Pancreas (tissue), 10 donors: ENCODE measurements around the gene METTL16. TPM values are rescaled to one million over a fixed set of nuclear protein-coding genes. Genes with fewer than 3 reads are reported as not detected.

ENCODE experiments used
- ATAC-seq, 4 donors: fragments of 200-7000 bp; cut with Tn5 transposase; one replicate each; pipeline versions ENCODE4 v1.8.0 to v1.9.1; 2020; ENCODE audit warnings: mild to moderate bottlenecking in 4 of 4, moderate library complexity in 4 of 4
- DNase-seq, 6 donors: peaks; one replicate each; pipeline ENCODE4 v3.0.0-alpha.2; 2020
- FAIRE-seq: peaks from 2 replicates; lab custom pipeline; 2012; peaks lifted over from hg19 to GRCh38; lab: Jason Lieb, UNC
- H3K27ac ChIP-seq, 4 donors: fragments of 200-600 bp; sonication (generic); 1 replicate in 3 of 4; 2 replicates in 1 of 4; pipeline versions ENCODE4 v1.5.0 to v1.8.0; 2020
- H3K27me3 ChIP-seq, 4 donors: fragments of 200-600 bp; one replicate each; pipeline ENCODE4 v1.8.0; 2021
- H3K36me3 ChIP-seq, 3 donors: fragments of 200-600 bp; sonication (generic) in 1 of 3; one replicate each; pipeline versions ENCODE4 v1.5.0 to v1.8.0; 2020 to 2021
- H3K4me1 ChIP-seq, 3 donors: fragments of 200-600 bp; one replicate each; pipeline ENCODE4 v1.8.0; 2021
- H3K4me3 ChIP-seq, 4 donors: fragments of 200-600 bp; sonication (generic) in 2 of 4; one replicate each; pipeline versions ENCODE4 v1.5.0 to v1.8.0; 2020 to 2021
- H3K9me3 ChIP-seq, 4 donors: fragments of 200-600 bp; one replicate each; pipeline ENCODE4 v1.8.0; 2021
- CTCF ChIP-seq, 4 donors: fragments of 200-600 bp; sonication (generic) in 3 of 4; IDR thresholded peaks; one replicate each; pipeline versions ENCODE4 v1.5.0 to v1.8.0; 2021; ENCODE audit warnings: antibody characterized with exemption in 4 of 4
- WGBS, 2 donors: extraction: QIAGEN DNeasy Blood & Tissue Kit; methylation state at CpG; one replicate each; pipeline ENCODE4 v1.1.7; 2013; 5-methylcytosine and 5-hydroxymethylcytosine counted together
- intact Hi-C, 3 donors: fragments of 100-400 bp; cut with DNase I; formaldehyde crosslinking; loops; one replicate each; pipeline versions ENCODE4 v1.11.1 to v1.14.2; 2022
- polyA plus RNA-seq, 2 donors: library from polyadenylated mRNA; stranded (reverse); fragments of 200-250 nt; gene quantifications; one replicate each; pipeline ENCODE4 v1.2.3, GENCODE V29; 2013
- total RNA-seq, 6 donors: library from RNA; stranded (reverse); fragmentation: NEBNext Ultra II Directional in 4 of 6; extraction: Animal tissue kit (Norgen Biotek cat#: 25700) in 4 of 6; gene quantifications; one replicate each; pipeline versions ENCODE4 v1.2.1 to v1.2.4, GENCODE V29; 2021 to 2023
- donor health status: healthy with polysubstance abuse.
- donor health status: DM: no; HTN: no; CAD: no; lungs with moderate emphysema.
- donor health status: DM: no; HTN: no; CAD: no.
- donor health status: control.
- donor health status: control.
- donor health status: Bipolar disorder and iron deficiency.
- donor health status: DM: yes; HTN: yes; CAD: no.
- donor health status: DM: no; HTN: no; CAD: no.
- donor health status: DM: no; HTN: no; CAD: no.
- donor health status: DM: yes; HTN: yes; CAD: no.

The METTL16 gene
- total and polyA plus RNA-seq, 8 donors: 9.2 to 19.6 (median 14.4) TPM

DNA sequence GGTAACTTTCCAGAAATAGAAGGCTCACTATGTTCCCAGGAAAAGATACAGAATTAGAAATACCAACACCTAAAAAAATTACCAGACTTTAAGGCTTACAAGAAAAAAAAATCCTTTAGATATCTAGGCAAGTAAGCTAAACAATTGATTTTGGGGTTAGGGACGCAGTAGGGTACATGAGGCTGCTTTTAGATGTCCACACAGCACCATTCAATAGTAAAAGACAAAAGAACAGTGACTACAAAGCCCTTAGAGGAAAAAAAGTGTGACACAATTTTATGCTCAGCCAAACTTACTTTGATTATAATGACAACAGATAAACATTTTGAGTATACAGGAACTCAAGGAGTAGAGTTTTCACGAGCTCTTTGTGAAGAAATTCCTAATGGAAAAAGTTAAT, 29.9 kb downstream of the METTL16 start:
- 38 to 64% methylated on average over 2 of the region's 2 CpGs for WGBS, 2 donors
- intact Hi-C loops: no loop called here
- ATAC-seq (no peak), DNase-seq (no peak), FAIRE-seq (no peak)
- Histone ChIP-seq H3K36me3 (peaks cover 0 to 1% (median 0%) of the 10 kb centered on the region in 3 donors), H3K4me3 (no peak overlapping the region), H3K27ac (no peak overlapping the region), H3K4me1 (peaks cover 0 to 20% (median 14%) of the 10 kb centered on the region in 3 donors), H3K27me3 (no peaks in the 10 kb centered on the region), H3K9me3 (no peaks in the 10 kb centered on the region)
- TF ChIP-seq CTCF (IDR thresholded peaks at IDR 0.05): no peak

DNA sequence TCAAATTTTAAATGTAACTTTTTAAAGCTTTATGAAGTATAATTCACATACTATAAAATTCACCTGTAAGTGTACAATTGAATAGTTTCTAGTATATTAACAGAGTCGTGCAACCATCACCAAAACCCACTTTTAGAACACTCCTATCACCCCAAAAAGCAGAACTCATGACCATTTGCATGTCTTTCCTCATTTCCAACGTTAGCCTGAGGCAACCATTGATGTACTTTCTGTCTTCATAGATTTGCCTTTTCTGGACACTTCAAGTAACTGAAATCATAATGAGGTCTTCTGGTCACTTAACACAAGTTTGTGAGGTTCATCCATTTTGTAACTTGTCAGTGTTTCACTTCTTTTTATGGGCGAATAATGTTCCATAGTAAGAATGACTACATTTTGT, 33.2 kb downstream of the METTL16 start:
- no peaks in the 10 kb centered on the region for H3K9me3 ChIP-seq
- no peak for FAIRE-seq
- intact Hi-C loops: no loop called here

GRCh38 chr17:2475056-2475455, 36.6 kb downstream of the METTL16 start:
- intact Hi-C loops: no loop called here
- no peak for FAIRE-seq
- Histone ChIP-seq H3K9me3 (no peaks in the 10 kb centered on the region), H3K36me3 (peaks cover 0 to 43% (median 5%) of the 10 kb centered on the region in 3 donors), H3K4me3 (no peak overlapping the region), H3K4me1 (no peaks in the 10 kb centered on the region), H3K27ac (no peak overlapping the region), H3K27me3 (no peaks in the 10 kb centered on the region)
- WGBS, 2 donors: 95% methylated on average over 14 of the region's 14 CpGs
- no peak for TF ChIP-seq CTCF (IDR thresholded peaks at IDR 0.05)
- no peak for ATAC-seq
- DNase-seq: no peak

More for the DNA sequence above, 33.2 kb downstream of the METTL16 start:
- Histone ChIP-seq H3K4me1 (no peaks in the 10 kb centered on the region), H3K36me3 (peaks cover 0 to 26% (median 5%) of the 10 kb centered on the region in 3 donors), H3K4me3 (no peak overlapping the region), H3K27me3 (no peaks in the 10 kb centered on the region), H3K27ac (no peak overlapping the region)
- WGBS, 2 donors: 63 to 76% methylated on average over 3 of the region's 3 CpGs
- DNase-seq (no peak), ATAC-seq (no peak)
- no peak for TF ChIP-seq CTCF (IDR thresholded peaks at IDR 0.05)

- H3K4me3 ChIP-seq: no peak overlapping the region
- H3K4me1 ChIP-seq: no peaks in the 10 kb centered on the region
- no peak for TF ChIP-seq CTCF (IDR thresholded peaks at IDR 0.05)
- H3K36me3 ChIP-seq: peaks cover 0 to 44% (median 5%) of the 10 kb centered on the region in 3 donors
- 97% methylated on average over 9 of the region's 9 CpGs for WGBS, 2 donors
- H3K9me3 ChIP-seq: no peaks in the 10 kb centered on the region
- H3K27me3 ChIP-seq: no peaks in the 10 kb centered on the region
- DNase-seq: no peak
- ATAC-seq: no peak
- intact Hi-C loops: no loop called here
- H3K27ac ChIP-seq: no peak overlapping the region
- FAIRE-seq: no peak
Measured at GRCh38 chr17:2474371-2474770, 37.3 kb downstream of the METTL16 start.

GRCh38 chr17:2468270-2468669, 43.4 kb downstream of the METTL16 start:
- intact Hi-C loops: no loop called here
- H3K27ac ChIP-seq: no peak overlapping the region
- H3K27me3 ChIP-seq: no peaks in the 10 kb centered on the region
- WGBS, 2 donors: 89 to 94% methylated on average over 4 of the region's 4 CpGs
- FAIRE-seq (no peak), DNase-seq (no peak), ATAC-seq (no peak)
- peaks cover 0 to 42% (median 6%) of the 10 kb centered on the region in 3 donors for H3K36me3 ChIP-seq
- no peaks in the 10 kb centered on the region for H3K4me1 ChIP-seq
- no peak for TF ChIP-seq CTCF (IDR thresholded peaks at IDR 0.05)
- H3K9me3 ChIP-seq: no peaks in the 10 kb centered on the region
- H3K4me3 ChIP-seq: no peak overlapping the region
